Stomach (tissue), 4 donors: Measurements from ENCODE around the gene RETREG3.

Experiments
- CTCF ChIP-seq, 7 experiments: fragments of 450-650 bp in 4 of 7; fragments of 200-600 bp in 3 of 7; sonication (generic) in 3 of 7; IDR thresholded peaks; one replicate each; pipeline ENCODE4 v1.5.1; 2016 to 2019; ENCODE audit warnings: antibody characterized with exemption in 7 of 7, control low read depth in 2 of 7, mild to moderate bottlenecking in 1 of 7
- POLR2A ChIP-seq, 4 donors: fragments of 450-650 bp; IDR thresholded peaks; one replicate each; pipeline ENCODE4 v1.6.1; 2016; ENCODE audit warnings: antibody characterized with exemption in 4 of 4, control low read depth in 2 of 4, mild to moderate bottlenecking in 1 of 4, moderate library complexity in 1 of 4

GRCh38 chr17:42632949-42633444 lies 23.8 kb upstream of the RETREG3 start:
- TF ChIP-seq POLR2A (IDR thresholded peaks at IDR 0.05), result peak in 1 of 4 donors; percentile 38
- no peak for TF ChIP-seq CTCF (IDR thresholded peaks at IDR 0.05)
